ENCODE measurements around the gene SSBP3.
"Not testable (repeated sequence)": the region's sequence is repeated elsewhere in the genome, so short reads cannot be mapped to it uniquely, and the experiment has no call there.

The SSBP3 gene

GRCh38 chr1:54437783-54438182 lies 31.6 kb upstream of the SSBP3 start:
- TF ChIP-seq CTCF (conservative IDR thresholded peaks at IDR 0.05; ENCODE audit: low read depth, low read length), result no peak
- no peak overlapping the region for H3K4me3 ChIP-seq (ENCODE audit: low read depth, low read length)

DNA sequence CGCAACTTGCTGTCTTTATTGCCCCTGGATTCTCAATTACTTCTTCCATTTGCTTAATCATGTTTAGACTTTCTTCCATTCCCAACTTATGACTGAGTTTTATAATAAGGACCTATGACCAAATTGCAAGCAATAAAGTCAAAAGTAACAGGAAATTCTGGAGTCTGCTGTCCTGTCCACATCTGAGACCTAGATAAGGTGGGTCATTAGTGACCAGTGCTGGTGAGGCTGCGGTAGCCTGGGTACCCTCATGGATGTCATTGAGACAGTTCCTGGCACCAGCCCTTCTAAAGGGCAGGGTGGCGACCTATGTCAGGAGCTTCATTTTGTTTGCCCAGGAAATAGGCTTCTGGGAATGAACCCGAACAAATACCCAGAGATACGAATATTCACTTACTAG lies 30.6 kb upstream of the SSBP3 start:
- no peak for DNase-seq (ENCODE audit: low read depth)
- TF ChIP-seq CTCF (conservative IDR thresholded peaks at IDR 0.05; ENCODE audit: low read depth, low read length), result no peak
- H3K4me3 ChIP-seq (ENCODE audit: low read depth, low read length), result no peak overlapping the region

More at GRCh38 chr1:54437783-54438182, 31.6 kb upstream of the SSBP3 start:
- DNase-seq (ENCODE audit: low read depth), result no peak

DNA sequence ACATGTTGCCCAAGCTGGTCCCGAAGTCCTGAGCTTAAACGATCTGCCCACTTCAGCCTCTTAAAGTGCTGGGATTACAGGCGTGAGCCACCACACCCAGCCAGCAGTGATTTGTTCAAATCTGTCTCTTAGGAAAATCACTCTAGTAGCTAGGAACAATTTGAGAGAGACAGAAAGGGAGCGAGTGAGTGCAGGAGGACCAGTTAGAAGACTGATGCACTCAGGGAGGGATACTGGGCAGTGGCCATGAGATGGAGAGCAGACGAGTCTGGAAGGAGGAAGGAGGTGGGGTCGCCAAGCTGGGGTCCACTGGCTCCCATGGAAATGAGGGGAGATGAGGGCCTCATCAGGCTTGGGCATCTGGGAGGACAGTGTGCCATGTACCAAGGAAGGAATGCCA lies 23.6 kb upstream of the SSBP3 start:
- TF ChIP-seq CTCF (conservative IDR thresholded peaks at IDR 0.05; ENCODE audit: low read depth, low read length), result no peak
- DNase-seq (ENCODE audit: low read depth), result no peak
- no peak overlapping the region for H3K4me3 ChIP-seq (ENCODE audit: low read depth, low read length)

DNA sequence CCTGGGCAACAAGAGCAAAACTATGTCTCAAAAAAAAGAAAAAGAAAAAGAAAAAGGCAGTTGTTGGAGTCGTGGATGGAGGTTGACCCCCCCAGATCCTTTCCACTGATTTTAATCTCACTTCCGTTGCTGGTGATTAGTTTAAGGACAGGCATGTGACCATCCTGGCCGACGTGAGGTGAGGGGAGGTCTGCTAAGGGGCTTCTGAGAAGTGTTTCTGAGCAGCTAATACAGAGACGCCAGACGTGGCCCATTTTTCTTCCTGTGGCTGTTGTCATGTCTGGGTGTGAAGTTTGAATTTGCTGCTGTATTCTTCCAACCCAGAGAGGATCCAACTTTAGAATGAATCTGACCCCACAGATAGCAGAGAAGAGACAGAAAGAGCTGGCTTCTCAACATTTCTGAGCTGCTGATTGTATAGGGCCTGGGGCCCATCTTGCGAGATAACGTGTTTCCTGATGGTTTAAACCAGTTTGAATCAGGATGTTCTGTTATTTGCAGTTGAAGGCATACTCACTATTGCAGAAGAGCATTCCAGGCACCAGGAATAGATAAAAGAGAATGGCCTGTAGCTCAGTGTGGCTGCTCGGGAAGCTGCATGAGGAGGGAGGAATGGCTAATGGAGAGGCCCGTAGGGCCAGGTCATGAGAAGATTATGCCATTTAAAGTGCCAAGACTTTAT lies 22.8 kb upstream of the SSBP3 start:
- no peak overlapping the region for H3K4me3 ChIP-seq (ENCODE audit: low read depth, low read length)
- DNase-seq (ENCODE audit: low read depth), result no peak
- no peak for TF ChIP-seq CTCF (conservative IDR thresholded peaks at IDR 0.05; ENCODE audit: low read depth, low read length)

DNA sequence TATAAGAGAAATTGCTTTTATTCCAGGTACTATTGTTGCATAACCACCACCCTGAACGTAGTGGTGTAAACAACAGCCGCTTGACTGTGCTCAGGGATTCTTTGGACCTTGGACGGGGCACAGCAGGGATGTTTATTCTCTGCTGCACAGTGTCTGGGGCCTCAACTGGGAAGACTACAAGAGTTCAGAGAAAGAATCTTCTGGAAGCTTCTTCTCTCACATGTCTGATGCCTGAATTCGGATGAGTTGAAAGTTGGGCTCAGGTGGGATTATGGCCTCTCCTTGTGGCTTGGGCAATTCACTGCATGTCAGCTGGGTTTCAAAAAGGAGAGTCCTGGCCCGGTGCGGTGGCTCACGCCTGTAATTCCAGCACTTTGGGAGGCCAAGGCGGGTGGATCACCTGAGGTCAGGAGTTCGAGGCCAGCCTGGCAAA lies 19.0 kb upstream of the SSBP3 start:
- peak; percentile 42 for TF ChIP-seq CTCF (conservative IDR thresholded peaks at IDR 0.05; ENCODE audit: low read depth, low read length)
- H3K4me3 ChIP-seq (ENCODE audit: low read depth, low read length), result no peak overlapping the region
- peak; percentile 30 for DNase-seq (ENCODE audit: low read depth)

DNA sequence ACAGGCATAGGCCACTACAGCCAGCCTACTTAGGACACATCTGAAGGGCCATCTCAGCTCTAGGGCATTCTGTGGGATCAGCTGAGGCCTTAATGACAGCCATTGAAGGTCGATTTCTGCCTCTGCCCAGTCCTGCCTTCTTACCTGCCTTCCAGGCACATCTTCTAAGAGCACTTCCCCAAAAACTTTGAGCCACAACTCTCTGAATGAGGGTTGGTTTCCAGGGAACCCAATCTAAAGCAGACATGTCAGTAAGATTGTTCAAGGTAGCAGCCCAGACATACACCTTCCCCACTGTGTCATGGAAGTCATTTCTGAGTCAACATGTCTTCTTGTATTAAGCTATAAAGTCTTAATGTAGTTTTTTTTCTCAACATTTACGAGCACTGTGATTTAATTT lies 18.2 kb upstream of the SSBP3 start:
- DNase-seq (ENCODE audit: low read depth), result no peak
- H3K4me3 ChIP-seq (ENCODE audit: low read depth, low read length), result no peak overlapping the region
- no peak for TF ChIP-seq CTCF (conservative IDR thresholded peaks at IDR 0.05; ENCODE audit: low read depth, low read length)

GRCh38 chr1:54421101-54421504 lies 14.9 kb upstream of the SSBP3 start:
- no peak for DNase-seq (ENCODE audit: low read depth)
- H3K4me3 ChIP-seq (ENCODE audit: low read depth, low read length), result no peak overlapping the region
- no peak for TF ChIP-seq CTCF (conservative IDR thresholded peaks at IDR 0.05; ENCODE audit: low read depth, low read length)

DNA sequence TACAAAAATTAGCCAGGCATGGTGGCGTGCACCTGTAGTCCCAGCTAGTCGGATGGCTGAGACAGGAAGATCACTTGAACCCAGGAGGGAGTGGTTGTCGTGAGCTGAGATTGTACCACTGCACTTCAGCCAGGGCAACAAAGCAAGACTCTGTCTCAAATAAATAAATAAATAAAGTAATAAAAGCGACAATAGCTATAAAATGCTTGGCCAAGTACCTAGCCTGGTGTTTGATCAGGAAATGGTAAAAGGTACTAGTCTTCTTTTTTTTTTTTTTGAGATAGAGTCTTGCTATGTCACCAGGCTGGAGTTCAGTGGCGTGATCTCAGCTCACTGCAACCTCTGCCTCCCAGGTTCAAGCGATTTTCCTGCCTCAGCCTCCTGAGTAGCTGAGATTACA lies 12.4 kb upstream of the SSBP3 start:
- not testable (repeated sequence) for H3K4me3 ChIP-seq (ENCODE audit: low read depth, low read length); DNase-seq (ENCODE audit: low read depth)
